Body of pancreas (tissue), 4 donors: Measurements from ENCODE around the gene RTL1. TPM values are rescaled to one million over a fixed set of nuclear protein-coding genes. Genes with fewer than 3 reads are reported as not detected.

Experiments used
- ATAC-seq: fragments of 150-250 bp; one replicate; pipeline ENCODE4 v1.9.1; 2016
- DNase-seq, 4 donors: peaks; one replicate each; pipeline ENCODE4 v3.0.0-alpha.2; 2019
- H3K27ac ChIP-seq, 4 donors: fragments of 200-600 bp; sonication (generic); 1 replicate in 3 of 4; 2 replicates in 1 of 4; pipeline versions ENCODE4 v1.5.1 to v1.6.1; 2016 to 2019; ENCODE audit warnings: mild to moderate bottlenecking in 1 of 4, mixed read lengths in 1 of 4, moderate library complexity in 1 of 4
- H3K27me3 ChIP-seq, 2 donors: fragments of 200-600 bp; sonication (generic); one replicate each; pipeline ENCODE4 v1.6.0; 2016; ENCODE audit warnings: mild to moderate bottlenecking in 1 of 2
- H3K36me3 ChIP-seq, 2 donors: fragments of 200-600 bp; sonication (generic); replicated peaks in 1 of 2; 2 replicates each; pipeline ENCODE4 v1.5.1; 2016; ENCODE audit warnings: low read depth in 2 of 2; ENCODE audit not compliant: insufficient read depth in 1 of 2
- H3K4me1 ChIP-seq: fragments of 200-600 bp; sonication (generic); one replicate; pipeline ENCODE4 v1.6.0; 2016
- H3K4me3 ChIP-seq, 2 donors: fragments of 200-600 bp; sonication (generic); 1 replicate in 1 of 2; 2 replicates in 1 of 2; pipeline ENCODE4 v1.5.1; 2016 to 2019
- H3K9me3 ChIP-seq, 3 donors: fragments of 200-600 bp; sonication (generic); 1 replicate in 2 of 3; 2 replicates in 1 of 3; pipeline ENCODE4 v1.5.1; 2016
- POLR2A ChIP-seq, 3 donors: fragments of 450-650 bp; IDR thresholded peaks; one replicate each; pipeline ENCODE4 v1.6.1; 2016; ENCODE audit warnings: antibody characterized with exemption in 3 of 3, mild to moderate bottlenecking in 2 of 3
- WGBS, 2 donors: methylation state at CpG; one replicate each; pipeline ENCODE4 v1.1.5; 2017; 5-methylcytosine and 5-hydroxymethylcytosine counted together
- intact Hi-C: fragments of 100-400 bp; cut with DNase I; formaldehyde crosslinking; loops from one replicate; pipeline ENCODE4 v1.15.1; 2023
- total RNA-seq, 2 donors: library from RNA; depleted of rRNA; stranded (reverse); fragments of >200 nt; gene quantifications; one replicate each; pipeline ENCODE4 v1.1.0, GENCODE V29; 2016
- TF ChIP-seq, protein P1 (sequence below), 7 experiments: fragments of 450-650 bp in 4 of 7; fragments of 200-600 bp in 3 of 7; sonication (generic) in 3 of 7; IDR thresholded peaks; one replicate each; pipeline ENCODE4 v1.5.1; 2016 to 2019; ENCODE audit warnings: antibody characterized with exemption in 7 of 7

The RTL1 gene
- total RNA-seq, 2 donors from 2014 or later = 0.26 TPM; not detected in 1

DNA sequence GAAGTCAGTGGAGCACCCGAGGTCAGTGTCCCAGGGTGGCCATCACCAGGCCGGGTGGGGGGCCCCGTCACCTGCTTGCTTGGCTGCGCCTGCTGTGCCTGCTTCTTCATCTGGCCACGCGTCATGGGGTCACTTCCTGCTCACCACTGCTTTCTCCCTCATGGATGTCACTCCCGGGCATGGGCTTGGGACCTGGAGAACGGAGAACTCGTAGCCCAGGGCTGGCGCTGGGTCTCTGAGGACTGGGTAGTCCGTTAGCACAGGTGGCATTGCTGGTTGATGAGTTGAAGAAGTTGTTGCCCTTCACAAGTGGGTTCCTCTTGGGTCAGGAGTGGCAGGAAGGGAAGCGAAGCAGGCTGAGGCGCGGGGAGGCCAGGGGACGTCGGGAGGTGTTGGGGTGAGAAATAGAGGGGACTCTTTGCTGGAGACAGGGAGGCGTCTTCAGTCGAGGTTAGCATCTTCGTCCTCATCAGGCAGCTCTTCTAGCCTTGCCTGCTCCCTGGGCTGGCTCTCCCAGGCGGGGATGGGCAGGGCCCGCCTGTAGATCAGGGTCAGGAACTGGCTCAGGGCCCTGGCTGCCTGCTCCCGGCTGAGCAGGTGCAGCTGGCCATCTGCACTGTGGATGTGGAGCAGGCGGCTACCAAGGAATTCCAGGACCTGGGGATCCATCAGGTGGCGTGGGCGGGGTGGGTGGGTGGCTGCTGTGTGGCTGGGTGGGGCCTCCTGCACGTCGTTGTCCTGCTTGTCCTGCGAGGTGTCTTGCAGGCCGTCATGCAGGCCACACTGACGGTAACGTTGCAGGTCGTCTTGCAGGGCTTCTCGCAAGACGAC lies 23.0 kb downstream of the RTL1 start:
- no peak overlapping the region for H3K27ac ChIP-seq
- no peaks in the 10 kb centered on the region for H3K4me1 ChIP-seq
- no peaks in the 10 kb centered on the region for H3K9me3 ChIP-seq
- 80 to 86% methylated on average over 23 to 34 of the region's 34 CpGs for WGBS, 2 donors
- no peaks in the 10 kb centered on the region for H3K27me3 ChIP-seq
- intact Hi-C loops = no loop called here
- no peak overlapping the region for H3K4me3 ChIP-seq
- ATAC-seq (no peak), DNase-seq (no peak)
- no peaks in the 10 kb centered on the region for H3K36me3 ChIP-seq
- no peak for TF ChIP-seq POLR2A (IDR thresholded peaks at IDR 0.05)
- TF ChIP-seq, protein P1, sequence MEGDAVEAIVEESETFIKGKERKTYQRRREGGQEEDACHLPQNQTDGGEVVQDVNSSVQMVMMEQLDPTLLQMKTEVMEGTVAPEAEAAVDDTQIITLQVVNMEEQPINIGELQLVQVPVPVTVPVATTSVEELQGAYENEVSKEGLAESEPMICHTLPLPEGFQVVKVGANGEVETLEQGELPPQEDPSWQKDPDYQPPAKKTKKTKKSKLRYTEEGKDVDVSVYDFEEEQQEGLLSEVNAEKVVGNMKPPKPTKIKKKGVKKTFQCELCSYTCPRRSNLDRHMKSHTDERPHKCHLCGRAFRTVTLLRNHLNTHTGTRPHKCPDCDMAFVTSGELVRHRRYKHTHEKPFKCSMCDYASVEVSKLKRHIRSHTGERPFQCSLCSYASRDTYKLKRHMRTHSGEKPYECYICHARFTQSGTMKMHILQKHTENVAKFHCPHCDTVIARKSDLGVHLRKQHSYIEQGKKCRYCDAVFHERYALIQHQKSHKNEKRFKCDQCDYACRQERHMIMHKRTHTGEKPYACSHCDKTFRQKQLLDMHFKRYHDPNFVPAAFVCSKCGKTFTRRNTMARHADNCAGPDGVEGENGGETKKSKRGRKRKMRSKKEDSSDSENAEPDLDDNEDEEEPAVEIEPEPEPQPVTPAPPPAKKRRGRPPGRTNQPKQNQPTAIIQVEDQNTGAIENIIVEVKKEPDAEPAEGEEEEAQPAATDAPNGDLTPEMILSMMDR (IDR thresholded peaks at IDR 0.05) = no peak

DNA sequence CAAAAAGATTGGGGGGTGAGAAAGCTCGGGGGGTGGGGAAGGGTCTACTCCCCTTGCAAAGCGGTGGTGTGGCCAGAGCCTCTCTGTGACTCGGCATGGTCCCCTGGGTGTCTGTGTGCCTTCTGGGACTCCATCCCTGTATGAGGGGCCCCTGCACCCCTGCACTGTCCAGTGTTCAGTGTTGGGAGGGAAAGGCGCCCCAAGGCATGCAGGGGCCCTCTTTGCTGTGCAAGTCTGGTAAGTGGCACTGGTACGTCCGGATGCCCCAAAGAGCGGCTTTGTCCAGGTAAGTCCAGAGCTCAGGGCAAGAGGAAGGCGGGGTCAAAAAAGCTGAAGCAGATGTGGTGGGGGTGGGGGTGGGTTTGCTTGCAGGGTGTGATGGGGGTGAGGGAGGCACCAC lies 23.7 kb downstream of the RTL1 start:
- WGBS, 2 donors = 78 to 95% methylated on average over 6 to 8 of the region's 8 CpGs
- no peak overlapping the region for H3K4me3 ChIP-seq
- no peak overlapping the region for H3K27ac ChIP-seq
- ATAC-seq (no peak), DNase-seq (no peak)
- no peaks in the 10 kb centered on the region for H3K27me3 ChIP-seq
- H3K36me3 ChIP-seq = no peaks in the 10 kb centered on the region
- intact Hi-C loops = no loop called here
- H3K9me3 ChIP-seq = no peaks in the 10 kb centered on the region
- TF ChIP-seq POLR2A (IDR thresholded peaks at IDR 0.05) = no peak
- TF ChIP-seq, protein P1 (IDR thresholded peaks at IDR 0.05) = no peak
- H3K4me1 ChIP-seq = no peaks in the 10 kb centered on the region

DNA sequence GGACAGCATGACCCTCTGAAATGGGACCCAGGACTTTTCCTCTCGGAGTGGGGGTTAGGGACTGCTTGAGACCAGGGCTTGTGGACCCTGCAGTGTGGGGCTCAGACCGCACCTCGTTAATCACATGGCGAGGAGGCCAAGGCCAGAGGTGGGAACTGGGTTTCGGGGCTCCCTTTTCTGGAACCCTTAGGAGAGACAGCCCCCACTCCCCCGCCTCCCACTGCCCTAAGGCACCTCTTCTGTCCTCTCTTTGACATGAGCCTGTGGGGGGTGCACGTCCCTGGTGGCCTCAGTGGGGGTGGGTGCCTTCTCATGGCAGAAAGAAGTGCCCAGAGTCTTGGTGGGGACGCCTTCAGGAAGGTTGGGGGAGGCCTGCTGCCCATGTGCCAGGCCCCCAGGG lies 24.3 kb downstream of the RTL1 start:
- Histone ChIP-seq H3K9me3 (no peaks in the 10 kb centered on the region), H3K27ac (no peak overlapping the region), H3K4me1 (no peaks in the 10 kb centered on the region), H3K36me3 (no peaks in the 10 kb centered on the region), H3K27me3 (no peaks in the 10 kb centered on the region), H3K4me3 (no peak overlapping the region)
- no peak for TF ChIP-seq POLR2A (IDR thresholded peaks at IDR 0.05)
- DNase-seq = no peak
- ATAC-seq = no peak
- WGBS, 2 donors = 88% methylated on average over 6 to 8 of the region's 8 CpGs
- intact Hi-C loops = no loop called here

DNA sequence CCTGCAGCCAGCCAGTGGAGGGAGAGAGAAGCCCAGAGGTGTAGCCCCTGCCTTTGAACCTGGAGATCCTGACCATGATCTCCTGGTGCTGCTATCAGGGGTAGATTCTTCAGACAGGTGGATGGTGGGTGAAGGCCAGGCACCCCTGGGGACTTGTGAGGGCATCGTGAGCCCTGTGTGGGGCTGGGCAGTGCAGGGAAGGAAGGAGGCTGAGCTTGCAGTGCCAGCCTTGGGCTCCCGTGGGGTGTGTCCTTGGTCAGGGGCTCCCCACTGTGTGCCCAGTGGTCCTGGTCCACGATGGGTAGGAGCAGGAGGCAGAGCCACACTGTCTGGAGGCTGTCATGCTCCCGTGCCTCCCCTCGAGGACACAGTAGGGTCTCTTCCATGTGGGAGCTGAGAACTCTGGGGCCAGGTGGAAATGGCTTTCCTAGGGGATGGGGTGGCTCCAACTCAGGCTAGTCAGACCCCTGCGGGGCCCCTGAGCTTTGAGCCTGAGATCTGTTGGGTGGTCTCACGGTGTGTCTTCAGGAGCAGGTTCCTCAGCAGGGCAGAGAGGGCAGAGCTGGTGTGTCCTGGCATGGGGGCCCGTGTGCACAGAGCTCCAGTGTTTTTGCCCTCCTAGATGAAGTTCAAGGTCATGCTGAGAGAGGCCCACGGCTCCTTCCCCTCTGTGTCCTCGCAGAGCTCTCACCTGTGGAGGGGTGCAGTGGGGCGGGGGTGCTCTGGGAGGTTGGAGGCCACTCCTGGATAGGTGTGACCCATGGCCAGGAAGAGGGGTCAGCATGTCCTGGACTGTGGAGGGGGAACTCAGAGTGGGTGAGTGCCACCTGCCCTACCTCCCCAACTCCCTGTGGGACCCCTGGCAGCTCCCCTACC lies 25.0 kb downstream of the RTL1 start:
- Histone ChIP-seq H3K4me3 (no peak overlapping the region), H3K4me1 (no peaks in the 10 kb centered on the region), H3K27ac (no peak overlapping the region), H3K27me3 (no peaks in the 10 kb centered on the region), H3K36me3 (no peaks in the 10 kb centered on the region), H3K9me3 (no peaks in the 10 kb centered on the region)
- WGBS, 2 donors = 70 to 89% methylated on average over 3 to 11 of the region's 11 CpGs
- DNase-seq (no peak), ATAC-seq (no peak)
- intact Hi-C loops = no loop called here
- TF ChIP-seq, protein P1 (IDR thresholded peaks at IDR 0.05) = no peak
- no peak for TF ChIP-seq POLR2A (IDR thresholded peaks at IDR 0.05)

DNA sequence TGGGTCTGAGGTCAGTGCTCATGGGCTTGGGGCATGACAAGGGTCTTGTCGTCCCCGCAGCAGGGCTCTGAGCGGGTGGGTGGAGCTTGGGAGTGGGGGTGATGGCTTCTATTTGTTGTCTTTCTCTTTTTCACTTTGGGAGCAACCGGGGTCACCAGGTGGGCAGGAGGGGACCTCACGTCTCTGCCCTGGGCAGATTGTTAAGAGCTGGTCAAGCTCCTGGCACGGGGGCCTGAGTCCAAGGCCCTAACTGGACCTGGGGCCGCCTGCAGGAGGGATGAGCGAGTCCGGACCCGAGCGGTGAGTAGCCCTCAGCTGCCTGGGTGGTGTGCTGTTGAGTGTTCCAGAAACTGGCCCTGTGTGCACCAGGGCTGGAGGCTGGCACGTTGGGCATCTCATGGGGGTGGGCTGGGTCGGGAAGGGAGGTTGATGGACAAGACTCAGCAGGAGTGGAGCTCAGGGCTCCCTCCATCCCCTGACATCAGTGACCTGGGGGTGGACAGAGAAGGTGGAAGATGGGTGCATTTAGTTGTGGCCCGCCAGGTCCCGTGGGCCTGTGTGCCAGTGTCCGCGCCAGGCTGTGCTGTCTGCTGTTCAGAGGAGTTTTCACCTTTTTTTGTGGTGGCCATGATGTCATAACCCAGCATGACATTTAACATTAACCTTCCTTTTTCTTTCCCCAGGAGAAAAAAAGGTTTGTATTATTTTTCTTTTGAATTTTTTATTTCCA lies 27.5 kb downstream of the RTL1 start:
- no peak for DNase-seq
- Histone ChIP-seq H3K4me1 (no peaks in the 10 kb centered on the region), H3K27me3 (no peaks in the 10 kb centered on the region), H3K27ac (no peak overlapping the region), H3K9me3 (no peaks in the 10 kb centered on the region), H3K36me3 (no peaks in the 10 kb centered on the region), H3K4me3 (no peak overlapping the region)
- intact Hi-C loops = no loop called here
- ATAC-seq = no peak
- 81% methylated on average over 13 to 17 of the region's 17 CpGs for WGBS, 2 donors
- TF ChIP-seq POLR2A (IDR thresholded peaks at IDR 0.05) = no peak
- TF ChIP-seq, protein P1 (IDR thresholded peaks at IDR 0.05) = no peak
